HepG2 (cell line): ENCODE data around the gene TBR1. TPM values are rescaled to one million over a fixed set of nuclear protein-coding genes. Genes with fewer than 3 reads are reported as not detected.

Experiments
- EZH2 ChIP-seq: conservative IDR thresholded peaks from 2 replicates; pipeline ENCODE4 v1.6.1; 2012; ENCODE audit warnings: mild to moderate bottlenecking, low read depth, low read length, moderate library complexity
- FOXO4 ChIP-seq: sonication (generic); formaldehyde crosslinking; conservative IDR thresholded peaks from 2 replicates; pipeline ENCODE4 v1.8.1; 2023; ENCODE audit warnings: missing genetic modification reagents
- GFI1 ChIP-seq: sonication (generic); formaldehyde crosslinking; IDR thresholded peaks from 2 replicates; pipeline ENCODE4 v1.5.0; 2020; ENCODE audit warnings: missing genetic modification reagents, mild to moderate bottlenecking, borderline replicate concordance
- GRHL1 ChIP-seq: sonication (generic); formaldehyde crosslinking; conservative IDR thresholded peaks from 2 replicates; pipeline ENCODE4 v1.8.0; 2022; ENCODE audit warnings: missing genetic modification reagents
- HIVEP1 ChIP-seq: sonication (generic); formaldehyde crosslinking; IDR thresholded peaks from 2 replicates; pipeline ENCODE4 v1.4.0; 2020; ENCODE audit warnings: mild to moderate bottlenecking, missing genetic modification reagents
- KMT2B ChIP-seq: IDR thresholded peaks from 2 replicates; pipeline ENCODE4 v1.6.1; 2016; ENCODE audit warnings: missing genetic modification reagents, missing compliant biosample characterization
- PATZ1 ChIP-seq: sonication (generic); formaldehyde crosslinking; IDR thresholded peaks from 2 replicates; pipeline ENCODE4 v1.4.0; 2020; ENCODE audit warnings: missing genetic modification reagents
- SMAD1 ChIP-seq: sonication (generic); formaldehyde crosslinking; IDR thresholded peaks from 2 replicates; pipeline ENCODE4 v1.4.0; 2020; ENCODE audit warnings: missing genetic modification reagents, low read depth, mild to moderate bottlenecking, borderline replicate concordance
- SMC3 ChIP-seq: IDR thresholded peaks from 2 replicates; pipeline ENCODE4 v1.6.1; 2011; ENCODE audit warnings: low read length, improper control_type of control experiment
- THYN1 ChIP-seq: sonication (generic); formaldehyde crosslinking; IDR thresholded peaks from 2 replicates; pipeline ENCODE4 v1.8.1; 2023; ENCODE audit warnings: low read depth, mild to moderate bottlenecking, moderate library complexity, missing genetic modification reagents, borderline replicate concordance
- TOPORS ChIP-seq: sonication (generic); formaldehyde crosslinking; IDR thresholded peaks from 2 replicates; pipeline ENCODE4 v1.8.0; 2023; ENCODE audit warnings: mild to moderate bottlenecking, missing genetic modification reagents
- ZNF382 ChIP-seq: sonication (generic); formaldehyde crosslinking; IDR thresholded peaks from 2 replicates; pipeline ENCODE4 v1.5.0; 2020; ENCODE audit warnings: missing genetic modification reagents, mild to moderate bottlenecking, borderline replicate concordance
- ZNF546 ChIP-seq: sonication (generic); formaldehyde crosslinking; conservative IDR thresholded peaks from 2 replicates; pipeline ENCODE4 v1.8.1; 2023; ENCODE audit warnings: mild to moderate bottlenecking, missing genetic modification reagents
- ZNF687 ChIP-seq: sonication (generic); formaldehyde crosslinking; IDR thresholded peaks from 2 replicates; pipeline ENCODE4 v1.5.1; 2020; ENCODE audit warnings: mild to moderate bottlenecking, missing genetic modification reagents, moderate library complexity
- ZNF7 ChIP-seq: IDR thresholded peaks from 2 replicates; pipeline ENCODE4 v1.6.1; 2016; ENCODE audit warnings: missing biosample characterization, missing genetic modification reagents
- ZNF772 ChIP-seq: sonication (generic); formaldehyde crosslinking; IDR thresholded peaks from 2 replicates; pipeline ENCODE4 v1.5.0; 2020; ENCODE audit warnings: mild to moderate bottlenecking, missing genetic modification reagents
- polyA plus RNA-seq, 8 experiments: library from polyadenylated mRNA; depleted of rRNA in 3 of 8; stranded (reverse) in 7 of 8; unstranded in 1 of 8; fragments of >200 nt; fragmentation: Illumina TruSeq in 4 of 8; extraction: Trizol in 4 of 8; gene quantifications; 2 replicates each; pipeline versions ENCODE4 v1.2.1 to v1.2.3, GENCODE V29; 2011 to 2016; ENCODE audit warnings: low read depth in 4 of 8, missing spikeins in 1 of 8, mixed read lengths in 1 of 8; ENCODE audit not compliant: insufficient read depth in 1 of 8
- total RNA-seq, 5 experiments: library from RNA; depleted of rRNA; stranded (reverse); fragments of >200 nt; fragmentation: Illumina TruSeq; extraction: Trizol; gene quantifications; 2 replicates each; pipeline ENCODE4 v1.2.3, GENCODE V29; 2016; ENCODE audit warnings: low read depth in 1 of 5

The TBR1 gene
- total and polyA plus RNA-seq, 2 of the 13 experiments (the other 11 are each of a cell fraction or from before 2014, with no cell fraction given), result not detected

- 0 out of 2 replicates have a peak, but pooled peaks have one; percentile 17 for TF ChIP-seq PATZ1 (CRISPR knock-in tag)
- no peak for TF ChIP-seq ZNF772 (CRISPR knock-in tag)
- TF ChIP-seq TOPORS (CRISPR knock-in tag), result peak; percentile 25; the same call in 1 of the 2 replicates
- TF ChIP-seq FOXO4 (CRISPR knock-in tag), result 0 out of 2 replicates have a peak, but pooled peaks have one; percentile 70
- TF ChIP-seq KMT2B (CRISPR knock-in tag), result no peak
- TF ChIP-seq EZH2, result peak; percentile 61; the same call in 1 of the 2 replicates
- peak; percentile 69 for TF ChIP-seq ZNF7 (CRISPR knock-in tag)
- TF ChIP-seq HIVEP1 (CRISPR knock-in tag), result no peak
- TF ChIP-seq ZNF687 (CRISPR knock-in tag), result no peak
- no peak for TF ChIP-seq SMC3
- no peak for TF ChIP-seq GRHL1 (CRISPR knock-in tag)
- TF ChIP-seq SMAD1 (CRISPR knock-in tag), result 0 out of 2 replicates have a peak, but pooled peaks have one; percentile 3
- TF ChIP-seq GFI1, result peak; percentile 17; the same call in 1 of the 2 replicates
- TF ChIP-seq ZNF546 (CRISPR knock-in tag), result no peak
- TF ChIP-seq ZNF382 (CRISPR knock-in tag), result no peak
- 0 out of 2 replicates have a peak, but pooled peaks have one; percentile 66 for TF ChIP-seq THYN1 (CRISPR knock-in tag)
These were observed 787 bp upstream of the TBR1 start (continued) for GRCh38 chr2:161415034-161415986.
